Esophagus muscularis mucosa (tissue), 4 donors: Measurements from ENCODE around the gene OR2G6. TPM values are rescaled to one million over a fixed set of nuclear protein-coding genes. Genes with fewer than 3 reads are reported as not detected.

ENCODE experiments used
- DNase-seq: peaks from one replicate; pipeline ENCODE4 v3.0.0-alpha.2; 2017; ENCODE audit errors: extremely low spot score
- H3K27ac ChIP-seq, 4 donors: fragments of 200-600 bp; sonication (generic); replicated peaks in 1 of 4; 1 replicate in 3 of 4; 2 replicates in 1 of 4; pipeline ENCODE4 v1.5.1; 2016 to 2019; ENCODE audit warnings: mild to moderate bottlenecking in 1 of 4
- H3K27me3 ChIP-seq, 4 donors: fragments of 200-600 bp; sonication (generic); one replicate each; pipeline versions ENCODE4 v1.5.1 to v1.6.0; 2016 to 2019
- H3K36me3 ChIP-seq, 4 donors: fragments of 200-600 bp; sonication (generic); one replicate each; pipeline ENCODE4 v1.5.1; 2016 to 2019
- H3K4me1 ChIP-seq, 4 donors: fragments of 200-600 bp; sonication (generic); one replicate each; pipeline ENCODE4 v1.5.1; 2016 to 2019
- H3K4me3 ChIP-seq, 4 donors: fragments of 200-600 bp; sonication (generic); 1 replicate in 2 of 4; 2 replicates in 2 of 4; pipeline ENCODE4 v1.5.1; 2016 to 2019; ENCODE audit warnings: mild to moderate bottlenecking in 4 of 4, moderate library complexity in 1 of 4
- H3K9me3 ChIP-seq, 4 donors: fragments of 200-600 bp; sonication (generic); 1 replicate in 3 of 4; 2 replicates in 1 of 4; pipeline ENCODE4 v1.5.1; 2016 to 2019
- POLR2AphosphoS5 ChIP-seq, 2 donors: sonication (generic); formaldehyde crosslinking; IDR thresholded peaks; one replicate each; pipeline ENCODE4 v1.6.1; 2017; ENCODE audit warnings: antibody characterized with exemption in 2 of 2
- WGBS: methylation state at CpG from one replicate; pipeline ENCODE4 v1.1.5; 2018; 5-methylcytosine and 5-hydroxymethylcytosine counted together
- intact Hi-C: fragments of 100-400 bp; cut with DNase I; formaldehyde crosslinking; loops from one replicate; pipeline ENCODE4 v1.15.1; 2023
- total RNA-seq, 4 donors: library from RNA; depleted of rRNA; stranded (reverse); fragments of >200 nt; gene quantifications; one replicate each; pipeline versions ENCODE4 v1.1.0 to v1.2.1, GENCODE V29; 2016
- TF ChIP-seq, protein P1 (sequence below), 3 experiments: fragments of 200-600 bp in 2 of 3; fragments of 450-650 bp in 1 of 3; sonication (generic) in 2 of 3; IDR thresholded peaks; one replicate each; pipeline ENCODE4 v1.5.1; 2017 to 2019; ENCODE audit warnings: antibody characterized with exemption in 3 of 3, mild to moderate bottlenecking in 2 of 3, moderate library complexity in 1 of 3

The OR2G6 gene
- total RNA-seq, 4 donors from 2014 or later = not detected

DNA sequence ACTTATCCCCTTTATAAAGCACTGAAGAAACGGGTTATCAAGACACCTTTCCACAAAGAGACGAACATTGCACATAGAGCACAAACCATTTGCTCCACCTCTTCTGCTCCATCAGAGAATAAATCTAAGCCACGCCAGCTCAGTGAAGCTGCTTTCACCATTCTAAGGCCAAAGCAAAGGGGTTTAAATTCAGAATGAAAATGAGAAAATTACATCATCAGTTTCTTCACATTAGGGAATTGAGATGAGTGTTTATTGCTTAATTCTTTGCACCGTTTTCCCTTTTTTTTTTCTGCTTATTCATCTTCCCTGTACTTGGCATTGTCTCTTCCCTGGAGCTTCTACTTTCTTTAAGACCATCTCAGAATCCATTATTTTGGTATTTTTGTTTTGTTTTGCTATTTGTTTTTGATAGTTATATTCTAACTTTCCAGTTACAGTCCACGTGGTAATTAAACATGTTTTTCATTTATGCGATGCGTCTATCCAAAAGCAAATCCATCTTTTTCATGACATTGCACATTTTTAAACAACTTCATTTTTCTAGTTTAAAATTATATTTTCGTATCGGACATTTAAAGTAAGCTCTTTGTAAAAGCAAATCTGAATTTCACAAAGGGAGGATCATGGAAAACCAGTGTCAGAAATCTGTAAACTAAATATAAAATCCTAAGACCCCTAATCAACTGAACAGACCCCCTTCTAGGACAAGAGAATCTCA, 68.5 kb downstream of the OR2G6 start:
- no peaks in the 10 kb centered on the region for H3K4me1 ChIP-seq
- intact Hi-C loops = no loop called here
- no peak for TF ChIP-seq POLR2AphosphoS5 (IDR thresholded peaks at IDR 0.05)
- TF ChIP-seq, protein P1, sequence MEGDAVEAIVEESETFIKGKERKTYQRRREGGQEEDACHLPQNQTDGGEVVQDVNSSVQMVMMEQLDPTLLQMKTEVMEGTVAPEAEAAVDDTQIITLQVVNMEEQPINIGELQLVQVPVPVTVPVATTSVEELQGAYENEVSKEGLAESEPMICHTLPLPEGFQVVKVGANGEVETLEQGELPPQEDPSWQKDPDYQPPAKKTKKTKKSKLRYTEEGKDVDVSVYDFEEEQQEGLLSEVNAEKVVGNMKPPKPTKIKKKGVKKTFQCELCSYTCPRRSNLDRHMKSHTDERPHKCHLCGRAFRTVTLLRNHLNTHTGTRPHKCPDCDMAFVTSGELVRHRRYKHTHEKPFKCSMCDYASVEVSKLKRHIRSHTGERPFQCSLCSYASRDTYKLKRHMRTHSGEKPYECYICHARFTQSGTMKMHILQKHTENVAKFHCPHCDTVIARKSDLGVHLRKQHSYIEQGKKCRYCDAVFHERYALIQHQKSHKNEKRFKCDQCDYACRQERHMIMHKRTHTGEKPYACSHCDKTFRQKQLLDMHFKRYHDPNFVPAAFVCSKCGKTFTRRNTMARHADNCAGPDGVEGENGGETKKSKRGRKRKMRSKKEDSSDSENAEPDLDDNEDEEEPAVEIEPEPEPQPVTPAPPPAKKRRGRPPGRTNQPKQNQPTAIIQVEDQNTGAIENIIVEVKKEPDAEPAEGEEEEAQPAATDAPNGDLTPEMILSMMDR (IDR thresholded peaks at IDR 0.05) = no peak
- H3K36me3 ChIP-seq = no peaks in the 10 kb centered on the region
- DNase-seq = no peak
- no peaks in the 10 kb centered on the region for H3K27me3 ChIP-seq
- no peak overlapping the region for H3K27ac ChIP-seq
- no peaks in the 10 kb centered on the region for H3K9me3 ChIP-seq
- H3K4me3 ChIP-seq = no peak overlapping the region
- WGBS = 75% methylated on average over 9 of the region's 9 CpGs

Other genes starting within 250 kb of the OR2G6 start
- gene OR2T33, start 230.1 kb upstream of the OR2G6 start, total RNA-seq = not detected
- gene OR2T12, start 204.6 kb upstream of the OR2G6 start, total RNA-seq = not detected
- gene OR2M7, start 183.5 kb upstream of the OR2G6 start, total RNA-seq = not detected
- not detected for gene OR14C36, start 159.3 kb upstream of the OR2G6 start, total RNA-seq
- not detected for gene OR2T4, start 146.4 kb upstream of the OR2G6 start, total RNA-seq
- gene OR2T6, start 132.3 kb upstream of the OR2G6 start, total RNA-seq = not detected
- not detected for gene OR2T1, start 105.0 kb upstream of the OR2G6 start, total RNA-seq
- gene OR2T2, start 62.4 kb upstream of the OR2G6 start, total RNA-seq = not detected
- gene OR2T3, start 34.7 kb upstream of the OR2G6 start, total RNA-seq = not detected
- not detected for gene OR2T5, start 19.5 kb upstream of the OR2G6 start, total RNA-seq
- gene OR2T29, start 54.7 kb downstream of the OR2G6 start, total RNA-seq = not detected
- gene OR2T34, start 66.7 kb downstream of the OR2G6 start, total RNA-seq = not detected
- not detected for gene OR2T10, start 89.6 kb downstream of the OR2G6 start, total RNA-seq
- gene OR2T11, start 127.0 kb downstream of the OR2G6 start, total RNA-seq = not detected
- not detected for gene OR2T35, start 137.2 kb downstream of the OR2G6 start, total RNA-seq
- not detected for gene OR2T27, start 147.5 kb downstream of the OR2G6 start, total RNA-seq
- gene OR14I1, start 194.7 kb downstream of the OR2G6 start, total RNA-seq = not detected
- gene LYPD8, start 247.7 kb downstream of the OR2G6 start, total RNA-seq = under 1 TPM in 1 of 4 donors, not detected in 3; 0.57 TPM